Measurements from ENCODE around the gene ZSCAN5A. TPM values are rescaled to one million over a fixed set of nuclear protein-coding genes. Genes with fewer than 3 reads are reported as not detected.

Gene ZSCAN5A
- total and polyA plus RNA-seq, 10 of the 15 experiments (the other 5 are each of a cell fraction or from before 2014, with no cell fraction given) = 5.5 to 12.0 (median 8.7) TPM

- in situ Hi-C loops (cut with MboI) = loop anchor here (5.0 kb wide), 1 partner anchor 233 kb away; no protein-coding TSS in a partner anchor
- Histone ChIP-seq H4K20me1 (ENCODE audit: control insufficient read depth, insufficient read depth) (no peaks in the 10 kb centered on the region), H3K4me1 (ENCODE audit: control insufficient read depth, insufficient read depth, low read length) (peaks cover 3% of the 10 kb centered on the region), H3K27ac (ENCODE audit: control insufficient read depth, insufficient read depth) (peak overlapping the region; percentile 98), H3K9ac (ENCODE audit: control insufficient read depth, insufficient read depth, low read length) (peak overlapping the region; percentile 78), H3K9me3 (replicated peaks; ENCODE audit: control insufficient read depth, insufficient read depth, low read length) (no peaks in the 10 kb centered on the region; the same call in 2 of the 3 replicates), H3K4me3 (peak overlapping the region; percentile 92), H3K36me3 (ENCODE audit: control insufficient read depth in 2 of 2, insufficient read depth in 2 of 2, low read length in 1 of 2) (0 out of 4 replicates have a peak, but pooled peaks cover 0 to 3% of the 10 kb centered on the region in 2 experiments), H3K79me2 (ENCODE audit: control insufficient read depth, insufficient read depth, low read length) (no peaks in the 10 kb centered on the region), H2AFZ (ENCODE audit: control insufficient read depth, low read depth, low read length) (peak overlapping the region; percentile 100), H3K27me3 (replicated peaks in 1 of 2; ENCODE audit: control insufficient read depth in 2 of 2, insufficient read depth in 2 of 2, low read length in 1 of 2) (no peaks in the 10 kb centered on the region), H3K4me2 (ENCODE audit: control insufficient read depth, insufficient read depth) (peak overlapping the region; percentile 78)
- intact Hi-C loops (cut with micrococcal nuclease; ENCODE audit: unreplicated experiment) = no loop called here
- ChIA-PET SMC1A (ENCODE audit: uncharacterized antibody, unreplicated experiment) (interaction anchor here (1.0 kb wide), 1 partner anchor 18 kb away, joined by 3 read pairs; no protein-coding TSS in a partner anchor), RAD21 (ENCODE audit: unreplicated experiment) (interaction anchor here (0.6 to 3.7 kb wide), 6 partner anchors 18 to 682 kb away, joined by 3 to 16 read pairs (median 5); partner anchors contain the start of gene CCDC106), POLR2A (interaction anchor here (0.6 to 1.3 kb wide), 4 partner anchors 194 to 964 kb away, joined by 4 to 6 read pairs (median 4); partner anchors contain the start of gene ZNF787), CTCF (interaction anchor here (0.7 to 10.4 kb wide), 4 partner anchors 18 to 1703 kb away, joined by 3 to 88 read pairs (median 34); no protein-coding TSS in a partner anchor)
- BruUV-seq (replicated peaks) = TSS peak; percentile 69
- DNase-seq (ENCODE audit: low read depth, low spot score) (peak; percentile 96), ATAC-seq (peak; percentile 90), FAIRE-seq (peak; percentile 97)
- 2% methylated on average over 37 of the region's 37 CpGs for WGBS (ENCODE audit: insufficient coverage, insufficient replicate concordance, low lambda C conversion rate, missing lambda C conversion rate)
- TF ChIP-seq RB1 (IDR thresholded peaks at IDR 0.05; ENCODE audit: borderline replicate concordance) = no peak
- no peak for TF ChIP-seq TCF12 (IDR thresholded peaks at IDR 0.05; ENCODE audit: low read depth, low read length)
- no peak for TF ChIP-seq HDGF (IDR thresholded peaks at IDR 0.05)
- 0 out of 2 replicates have a peak, but pooled peaks have one; percentile 31 for TF ChIP-seq RFX5 (IDR thresholded peaks at IDR 0.05; ENCODE audit: low read depth, low read length)
- no peak for TF ChIP-seq ZBTB11 (CRISPR knock-in tag; IDR thresholded peaks at IDR 0.05)
- TF ChIP-seq RUNX3 (IDR thresholded peaks at IDR 0.05; ENCODE audit: low read length) = peak; percentile 59
- TF ChIP-seq PKNOX1 (IDR thresholded peaks at IDR 0.05) = peak; percentile 90
- TF ChIP-seq POLR2AphosphoS2 (IDR thresholded peaks at IDR 0.05; ENCODE audit: low read depth, low read length) = no peak
- TF ChIP-seq PAX5 (IDR thresholded peaks at IDR 0.05; ENCODE audit: borderline replicate concordance, low read depth, low read length) = peak; percentile 69; the same call in 1 of the 2 replicates
- TF ChIP-seq ZNF592 (IDR thresholded peaks at IDR 0.05) = no peak
- TF ChIP-seq MTA3 (IDR thresholded peaks at IDR 0.05; ENCODE audit: borderline replicate concordance, low read length) = no peak
- peak; percentile 41 for TF ChIP-seq RELB (IDR thresholded peaks at IDR 0.05; ENCODE audit: low read depth)
Observed at GRCh38 chr19:56315077-56315828, 614 bp upstream of the ZSCAN5A start.

Data from GM12878 (cell line).